Naive thymus-derived CD8-positive, alpha-beta T cell (primary cell): ENCODE results near the gene SLC9A9. TPM values are rescaled to one million over a fixed set of nuclear protein-coding genes. Genes with fewer than 3 reads are reported as not detected.
A peak's percentile ranks its signal among the peaks of the same experiment; 100 is the strongest.

Experiments
- ATAC-seq, 2 donors: fragments of 150-1000 bp; cut with Tn5 transposase in 1 of 2; sonication (Bioruptor Pico), chemical (Tn5 transposase) in 1 of 2; 1 replicate in 1 of 2; 2 replicates in 1 of 2; pipeline ENCODE4 v1.10.0; 2021; ENCODE audit warnings: mild to moderate bottlenecking in 2 of 2, moderate library complexity in 2 of 2
- POLR2A ChIA-PET: fragments of 350-600 bp; sonication (Branson Sonifier 250); formaldehyde crosslinking; loops from one replicate; lab custom pipeline; 2021; ENCODE audit warnings: antibody characterized with exemption; lab: Charles Lee
- DNase-seq, 10 donors: peaks; one replicate each; pipeline versions ENCODE4 v3.0.0 to v3.0.0-alpha.2; 2020 to 2022
- H3K27ac Mint-ChIP-seq, 10 donors: one replicate each; pipeline ENCODE4 v1.8.0; 2020 to 2022; ENCODE audit warnings: mild to moderate bottlenecking in 10 of 10, mixed read lengths in 10 of 10, moderate library complexity in 4 of 10, inconsistent platforms in 1 of 10
- H3K27me3 Mint-ChIP-seq, 5 donors: one replicate each; pipeline ENCODE4 v1.8.0; 2021 to 2022; ENCODE audit warnings: mixed read lengths in 5 of 5
- H3K36me3 Mint-ChIP-seq, 3 donors: one replicate each; pipeline ENCODE4 v1.8.0; 2020 to 2022; ENCODE audit warnings: mixed read lengths in 3 of 3, mild to moderate bottlenecking in 2 of 3, inconsistent platforms in 1 of 3
- H3K4me1 Mint-ChIP-seq, 4 donors: one replicate each; pipeline ENCODE4 v1.8.0; 2021 to 2022; ENCODE audit warnings: mixed read lengths in 4 of 4
- H3K4me3 Mint-ChIP-seq, 10 donors: one replicate each; pipeline ENCODE4 v1.8.0; 2020 to 2022; ENCODE audit warnings: mild to moderate bottlenecking in 10 of 10, mixed read lengths in 10 of 10, moderate library complexity in 6 of 10, inconsistent platforms in 1 of 10
- H3K9me3 Mint-ChIP-seq, 9 donors: one replicate each; pipeline ENCODE4 v1.8.0; 2020 to 2022; ENCODE audit warnings: mixed read lengths in 9 of 9, mild to moderate bottlenecking in 3 of 9, inconsistent platforms in 1 of 9, moderate library complexity in 1 of 9
- polyA plus RNA-seq, 3 donors: library from polyadenylated mRNA; unstranded; fragments of 300-500 nt; fragmentation: Illumina TruSeq; gene quantifications; one replicate each; pipeline ENCODE4 v1.2.3, GENCODE V29; 2021
- total RNA-seq, 8 experiments: library from RNA in 2 of 8; stranded (reverse) in 2 of 8; gene quantifications; one replicate each; pipeline ENCODE4 v1.2.3 and lab custom pipeline; 2021 to 2026

The SLC9A9 gene
- total and polyA plus RNA-seq, 5 experiments from 2014 or later, result 9.6 to 19.4 (median 14.2) TPM

GRCh38 chr3:143737065-143737464 is 111.2 kb downstream of the SLC9A9 start:
- ATAC-seq (no peak), DNase-seq (no peak)
- Mint-ChIP-seq H3K4me3 (no peak overlapping the region), H3K4me1 (peaks cover 0 to 5% (median under 1%) of the 10 kb centered on the region in 4 donors), H3K36me3 (peaks cover 6 to 28% (median 26%) of the 10 kb centered on the region in 3 donors), H3K27me3 (no peaks in the 10 kb centered on the region), H3K9me3 (peaks cover 2 to 22% (median 11%) of the 10 kb centered on the region in 9 donors), H3K27ac (peak overlapping the region in 1 of 10 donors; percentile 19)
- POLR2A ChIA-PET, result no interaction called here

- peaks cover 0 to 8% (median 4%) of the 10 kb centered on the region in 4 donors for H3K4me1 Mint-ChIP-seq
- peaks cover 6 to 22% (median 21%) of the 10 kb centered on the region in 3 donors for H3K36me3 Mint-ChIP-seq
- H3K27me3 Mint-ChIP-seq, result no peaks in the 10 kb centered on the region
- H3K27ac Mint-ChIP-seq, result no peak overlapping the region
- no peak for ATAC-seq
- POLR2A ChIA-PET, result no interaction called here
- no peak for DNase-seq
- H3K9me3 Mint-ChIP-seq, result peaks cover under 1 to 18% (median 7%) of the 10 kb centered on the region in 9 donors
- H3K4me3 Mint-ChIP-seq, result no peak overlapping the region
These were observed 111.9 kb downstream of the SLC9A9 start for GRCh38 chr3:143736205-143736997.

- POLR2A ChIA-PET, result no interaction called here
- Mint-ChIP-seq H3K4me1 (peaks cover 6 to 11% (median 7%) of the 10 kb centered on the region in 4 donors), H3K27ac (peak overlapping the region in 3 of 10 donors; percentile 39 to 72 (median 51)), H3K27me3 (no peaks in the 10 kb centered on the region), H3K4me3 (no peak overlapping the region), H3K36me3 (peaks cover 4 to 10% (median 8%) of the 10 kb centered on the region in 3 donors), H3K9me3 (peaks cover 0 to 7% (median 0%) of the 10 kb centered on the region in 9 donors)
- DNase-seq (no peak), ATAC-seq (no peak)
These were observed 116.5 kb downstream of the SLC9A9 start for GRCh38 chr3:143731776-143732175.

GRCh38 chr3:143731320-143731719 is 116.9 kb downstream of the SLC9A9 start:
- Mint-ChIP-seq H3K4me1 (peaks cover 6 to 11% (median 7%) of the 10 kb centered on the region in 4 donors), H3K9me3 (peaks cover 0 to 7% (median 0%) of the 10 kb centered on the region in 9 donors), H3K36me3 (peaks cover 4 to 10% (median 8%) of the 10 kb centered on the region in 3 donors), H3K27ac (peak overlapping the region in 6 of 10 donors; percentile 7 to 72 (median 54)), H3K4me3 (no peak overlapping the region), H3K27me3 (no peaks in the 10 kb centered on the region)
- POLR2A ChIA-PET, result no interaction called here
- DNase-seq, result no peak
- ATAC-seq, result no peak

GRCh38 chr3:143727391-143727790 is 120.9 kb downstream of the SLC9A9 start:
- DNase-seq (no peak), ATAC-seq (no peak)
- Mint-ChIP-seq H3K4me3 (no peak overlapping the region), H3K27me3 (no peaks in the 10 kb centered on the region), H3K4me1 (peaks cover 6 to 9% (median 6%) of the 10 kb centered on the region in 4 donors), H3K36me3 (peaks cover 4 to 14% (median 10%) of the 10 kb centered on the region in 3 donors), H3K27ac (no peak overlapping the region), H3K9me3 (peaks cover 0 to 3% (median 0%) of the 10 kb centered on the region in 9 donors)
- POLR2A ChIA-PET, result no interaction called here

GRCh38 chr3:143726727-143727126 is 121.5 kb downstream of the SLC9A9 start:
- H3K4me3 Mint-ChIP-seq, result no peak overlapping the region
- H3K4me1 Mint-ChIP-seq, result peaks cover 5 to 8% (median 6%) of the 10 kb centered on the region in 4 donors
- H3K27ac Mint-ChIP-seq, result no peak overlapping the region
- POLR2A ChIA-PET, result no interaction called here
- peaks cover 5 to 12% (median 10%) of the 10 kb centered on the region in 3 donors for H3K36me3 Mint-ChIP-seq
- H3K9me3 Mint-ChIP-seq, result peaks cover 0 to 3% (median 0%) of the 10 kb centered on the region in 9 donors
- ATAC-seq (no peak), DNase-seq (no peak)
- no peaks in the 10 kb centered on the region for H3K27me3 Mint-ChIP-seq

- Mint-ChIP-seq H3K27ac (no peak overlapping the region), H3K36me3 (peaks cover 10 to 24% (median 11%) of the 10 kb centered on the region in 3 donors), H3K4me1 (peaks cover 0 to 1% (median 0%) of the 10 kb centered on the region in 4 donors), H3K4me3 (no peak overlapping the region), H3K27me3 (no peaks in the 10 kb centered on the region), H3K9me3 (peaks cover 0 to 4% (median 0%) of the 10 kb centered on the region in 9 donors)
- DNase-seq, result no peak
- POLR2A ChIA-PET, result no interaction called here
- ATAC-seq, result no peak
These were observed 127.9 kb downstream of the SLC9A9 start for GRCh38 chr3:143720381-143720780.

- no peak overlapping the region for H3K27ac Mint-ChIP-seq
- H3K4me3 Mint-ChIP-seq, result no peak overlapping the region
- H3K9me3 Mint-ChIP-seq, result peaks cover 0 to 4% (median 0%) of the 10 kb centered on the region in 9 donors
- no peak for ATAC-seq
- peaks cover 0 to 16% (median 11%) of the 10 kb centered on the region in 3 donors for H3K36me3 Mint-ChIP-seq
- no peak for DNase-seq
- no peaks in the 10 kb centered on the region for H3K27me3 Mint-ChIP-seq
- POLR2A ChIA-PET, result no interaction called here
- peaks cover 0 to 2% (median 0%) of the 10 kb centered on the region in 4 donors for H3K4me1 Mint-ChIP-seq
These were observed 129.8 kb downstream of the SLC9A9 start for GRCh38 chr3:143718463-143718862.

- Mint-ChIP-seq H3K4me3 (no peak overlapping the region), H3K27me3 (no peaks in the 10 kb centered on the region), H3K36me3 (peaks cover 0 to 13% (median 6%) of the 10 kb centered on the region in 3 donors), H3K9me3 (peaks cover 0 to 4% (median 0%) of the 10 kb centered on the region in 9 donors), H3K27ac (peak overlapping the region in 1 of 10 donors; percentile 9), H3K4me1 (peaks cover 0 to 1% (median 0%) of the 10 kb centered on the region in 4 donors)
- ATAC-seq, result no peak
- POLR2A ChIA-PET, result no interaction called here
- DNase-seq, result no peak
These were observed 131.5 kb downstream of the SLC9A9 start for GRCh38 chr3:143716731-143717130.

- H3K36me3 Mint-ChIP-seq, result peaks cover 0 to 4% (median 0%) of the 10 kb centered on the region in 3 donors
- H3K4me1 Mint-ChIP-seq, result peaks cover 0 to 1% (median 0%) of the 10 kb centered on the region in 4 donors
- no peak for ATAC-seq
These were observed 135.7 kb downstream of the SLC9A9 start for GRCh38 chr3:143712522-143712921.

GRCh38 chr3:143707848-143708247 is 140.4 kb downstream of the SLC9A9 start:
- no peak overlapping the region for H3K27ac Mint-ChIP-seq
- H3K4me1 Mint-ChIP-seq, result peaks cover 0 to 6% (median 0%) of the 10 kb centered on the region in 4 donors
- H3K4me3 Mint-ChIP-seq, result no peak overlapping the region
- no peak for ATAC-seq
- POLR2A ChIA-PET, result no interaction called here
- no peak for DNase-seq
- H3K9me3 Mint-ChIP-seq, result no peaks in the 10 kb centered on the region
- H3K36me3 Mint-ChIP-seq, result peaks cover 0 to 3% (median 0%) of the 10 kb centered on the region in 3 donors
- no peaks in the 10 kb centered on the region for H3K27me3 Mint-ChIP-seq

More at GRCh38 chr3:143712522-143712921, 135.7 kb downstream of the SLC9A9 start:
- POLR2A ChIA-PET, result no interaction called here
- H3K27ac Mint-ChIP-seq, result no peak overlapping the region
- H3K4me3 Mint-ChIP-seq, result no peak overlapping the region
- H3K27me3 Mint-ChIP-seq, result no peaks in the 10 kb centered on the region
- no peaks in the 10 kb centered on the region for H3K9me3 Mint-ChIP-seq
- no peak for DNase-seq

GRCh38 chr3:143700431-143700975 is 147.8 kb downstream of the SLC9A9 start:
- peak overlapping the region in 1 of 10 donors; percentile 38 for H3K27ac Mint-ChIP-seq
- no peaks in the 10 kb centered on the region for H3K27me3 Mint-ChIP-seq
- no peak overlapping the region for H3K4me3 Mint-ChIP-seq
- H3K9me3 Mint-ChIP-seq, result peaks cover 0 to 16% (median 0%) of the 10 kb centered on the region in 9 donors
- peaks cover 0 to 6% (median 0%) of the 10 kb centered on the region in 4 donors for H3K4me1 Mint-ChIP-seq
- peaks cover 0 to 8% (median 0%) of the 10 kb centered on the region in 3 donors for H3K36me3 Mint-ChIP-seq
- DNase-seq, result no peak
- ATAC-seq, result no peak
- POLR2A ChIA-PET, result no interaction called here

- H3K27ac Mint-ChIP-seq, result peak overlapping the region in 2 of 10 donors; percentile 25 to 52
- H3K36me3 Mint-ChIP-seq, result peaks cover 0 to 10% (median 0%) of the 10 kb centered on the region in 3 donors
- no peak overlapping the region for H3K4me3 Mint-ChIP-seq
- no peak for ATAC-seq
- H3K9me3 Mint-ChIP-seq, result peaks cover 0 to 16% (median 0%) of the 10 kb centered on the region in 9 donors
- peaks cover 0 to 4% (median 0%) of the 10 kb centered on the region in 4 donors for H3K4me1 Mint-ChIP-seq
- H3K27me3 Mint-ChIP-seq, result no peaks in the 10 kb centered on the region
- no peak for DNase-seq
- POLR2A ChIA-PET, result no interaction called here
These were observed 148.8 kb downstream of the SLC9A9 start for GRCh38 chr3:143699424-143699823.
